GM06990 (cell line): ENCODE results near the gene ASAP2.

Source experiments
- DNase-seq: peaks from one replicate; pipeline ENCODE4 v3.0.0-alpha.2; 2011; ENCODE audit not compliant: insufficient read length; ENCODE audit errors: extremely low read depth
- H3K27me3 ChIP-seq: replicated peaks from 2 replicates; pipeline ENCODE4 v1.6.0; 2011; ENCODE audit warnings: low read length; ENCODE audit not compliant: control insufficient read depth, insufficient read depth
- H3K36me3 ChIP-seq: 2 replicates; pipeline ENCODE4 v1.5.1; 2011; ENCODE audit warnings: low read length; ENCODE audit not compliant: control insufficient read depth, insufficient read depth
- H3K4me3 ChIP-seq: replicated peaks from 2 replicates; pipeline ENCODE4 v1.5.1; 2011; ENCODE audit warnings: low read depth, mild to moderate bottlenecking, control low read depth, low read length
- TF ChIP-seq, protein P1 (sequence below): IDR thresholded peaks from 2 replicates; pipeline ENCODE4 v1.5.1; 2011; ENCODE audit warnings: low read length, control low read depth, mild to moderate bottlenecking, inconsistent platforms; ENCODE audit not compliant: insufficient read depth, poor library complexity, severe bottlenecking

Gene ASAP2

DNA sequence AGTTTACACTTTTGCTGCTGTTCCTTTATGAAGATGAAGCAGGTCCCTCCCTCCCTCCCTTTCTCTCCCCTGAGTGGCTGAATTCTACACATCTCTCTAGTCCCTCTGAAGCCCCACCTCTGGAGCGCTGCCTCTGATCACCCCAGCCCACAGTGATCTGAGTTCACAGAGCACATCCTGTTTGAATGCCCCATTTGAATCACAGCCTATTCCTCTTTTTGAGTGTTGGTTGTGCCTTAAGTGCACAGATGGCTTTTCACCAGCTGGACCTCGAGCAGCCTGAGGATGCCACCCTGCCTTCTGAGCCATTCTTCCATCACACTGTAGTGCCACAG, 129.6 kb downstream of the ASAP2 start:
- no peaks in the 10 kb centered on the region for H3K36me3 ChIP-seq
- H3K4me3 ChIP-seq = no peak overlapping the region
- TF ChIP-seq, protein P1, sequence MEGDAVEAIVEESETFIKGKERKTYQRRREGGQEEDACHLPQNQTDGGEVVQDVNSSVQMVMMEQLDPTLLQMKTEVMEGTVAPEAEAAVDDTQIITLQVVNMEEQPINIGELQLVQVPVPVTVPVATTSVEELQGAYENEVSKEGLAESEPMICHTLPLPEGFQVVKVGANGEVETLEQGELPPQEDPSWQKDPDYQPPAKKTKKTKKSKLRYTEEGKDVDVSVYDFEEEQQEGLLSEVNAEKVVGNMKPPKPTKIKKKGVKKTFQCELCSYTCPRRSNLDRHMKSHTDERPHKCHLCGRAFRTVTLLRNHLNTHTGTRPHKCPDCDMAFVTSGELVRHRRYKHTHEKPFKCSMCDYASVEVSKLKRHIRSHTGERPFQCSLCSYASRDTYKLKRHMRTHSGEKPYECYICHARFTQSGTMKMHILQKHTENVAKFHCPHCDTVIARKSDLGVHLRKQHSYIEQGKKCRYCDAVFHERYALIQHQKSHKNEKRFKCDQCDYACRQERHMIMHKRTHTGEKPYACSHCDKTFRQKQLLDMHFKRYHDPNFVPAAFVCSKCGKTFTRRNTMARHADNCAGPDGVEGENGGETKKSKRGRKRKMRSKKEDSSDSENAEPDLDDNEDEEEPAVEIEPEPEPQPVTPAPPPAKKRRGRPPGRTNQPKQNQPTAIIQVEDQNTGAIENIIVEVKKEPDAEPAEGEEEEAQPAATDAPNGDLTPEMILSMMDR = no peak
- H3K27me3 ChIP-seq = no peaks in the 10 kb centered on the region; the same call in none of the 2 replicates
- DNase-seq = no peak

DNA sequence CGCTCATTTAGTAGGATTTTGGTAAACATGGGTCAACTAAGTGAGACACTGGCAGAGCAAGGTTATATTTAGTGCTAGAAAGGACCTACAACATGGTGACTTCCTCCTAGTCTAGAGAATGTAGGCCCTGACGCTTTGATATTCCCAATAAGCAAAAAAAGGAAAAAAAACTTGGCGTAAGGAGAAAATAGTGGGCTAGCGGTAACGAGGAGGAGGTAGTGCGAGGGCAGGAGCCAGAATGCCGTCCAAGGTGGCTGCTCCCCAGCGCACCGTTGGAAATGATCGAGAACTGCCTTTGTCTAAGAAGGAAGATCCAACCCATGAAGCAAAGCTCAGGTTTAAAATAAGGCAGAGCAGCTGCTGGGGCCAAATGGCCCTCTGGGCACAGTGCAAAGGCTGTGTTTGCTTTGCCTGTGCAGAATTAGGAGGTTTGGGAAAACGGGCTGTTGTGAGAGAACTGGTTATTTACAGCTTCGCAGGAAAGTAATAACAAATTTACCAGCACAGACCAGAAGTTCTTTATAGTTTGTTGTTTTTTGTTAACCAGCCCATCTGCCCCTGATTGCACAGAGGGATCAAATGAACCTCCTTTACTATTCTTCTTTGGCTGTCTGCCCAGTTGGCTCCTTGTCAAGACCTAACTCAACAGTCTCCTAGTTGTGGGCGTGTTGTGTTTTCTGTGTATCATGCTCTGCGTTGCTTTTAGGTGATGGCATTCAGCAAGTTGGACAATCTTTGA, 130.1 kb downstream of the ASAP2 start:
- Histone ChIP-seq H3K4me3 (no peak overlapping the region), H3K27me3 (no peaks in the 10 kb centered on the region; the same call in none of the 2 replicates), H3K36me3 (no peaks in the 10 kb centered on the region)
- no peak for DNase-seq
- TF ChIP-seq, protein P1 = no peak

DNA sequence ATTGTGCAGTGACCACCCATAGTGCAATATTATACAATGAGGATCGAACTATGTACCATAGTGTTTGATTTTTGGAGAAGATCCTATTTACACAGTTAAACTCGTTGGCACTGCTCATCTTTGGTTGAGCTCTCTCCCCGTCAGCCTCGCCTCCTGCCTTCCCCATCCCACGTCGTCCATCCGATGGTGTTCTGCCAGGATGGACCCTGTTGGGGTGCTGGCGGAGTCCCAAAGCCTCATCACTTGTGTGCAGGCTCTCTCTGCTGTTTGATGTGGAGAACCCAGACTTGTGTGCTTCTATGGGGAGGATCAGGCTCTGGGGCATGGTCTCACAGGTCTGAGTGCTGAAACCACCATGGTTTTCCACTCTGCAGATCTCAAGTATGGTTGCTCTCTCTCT, 131.3 kb downstream of the ASAP2 start:
- Histone ChIP-seq H3K4me3 (no peak overlapping the region), H3K27me3 (no peaks in the 10 kb centered on the region; the same call in 1 of the 2 replicates), H3K36me3 (no peaks in the 10 kb centered on the region)
- TF ChIP-seq, protein P1 = no peak
- DNase-seq = no peak

DNA sequence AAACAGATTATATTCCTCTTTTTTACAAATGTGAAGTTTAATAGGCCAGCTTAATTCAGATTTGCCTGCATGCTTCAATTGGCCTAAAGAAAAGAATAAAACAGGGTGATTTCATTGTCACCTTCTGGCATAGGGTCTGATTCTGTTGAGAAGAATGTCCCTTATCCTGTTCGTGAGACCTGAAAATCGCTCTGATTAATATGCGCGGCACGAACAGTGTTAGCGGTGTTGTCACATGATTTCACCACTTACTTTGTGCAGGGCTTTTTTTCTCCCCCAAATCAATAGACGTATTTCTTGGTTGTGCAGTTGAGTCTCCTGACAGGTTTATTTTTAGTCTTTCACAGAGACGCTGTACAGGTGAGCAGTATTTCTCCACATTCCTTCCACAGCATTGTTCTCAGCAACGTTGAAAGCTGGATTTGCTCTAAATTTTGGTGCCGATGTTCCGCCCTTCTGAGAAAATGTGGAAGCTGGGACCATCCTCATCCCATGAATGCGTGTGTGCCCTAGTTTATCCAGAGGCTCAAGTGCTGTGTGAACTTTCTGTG, 134.8 kb downstream of the ASAP2 start:
- TF ChIP-seq, protein P1 = no peak
- peaks cover 2% of the 10 kb centered on the region for H3K27me3 ChIP-seq
- no peak overlapping the region for H3K4me3 ChIP-seq
- H3K36me3 ChIP-seq = no peaks in the 10 kb centered on the region
- DNase-seq = no peak

DNA sequence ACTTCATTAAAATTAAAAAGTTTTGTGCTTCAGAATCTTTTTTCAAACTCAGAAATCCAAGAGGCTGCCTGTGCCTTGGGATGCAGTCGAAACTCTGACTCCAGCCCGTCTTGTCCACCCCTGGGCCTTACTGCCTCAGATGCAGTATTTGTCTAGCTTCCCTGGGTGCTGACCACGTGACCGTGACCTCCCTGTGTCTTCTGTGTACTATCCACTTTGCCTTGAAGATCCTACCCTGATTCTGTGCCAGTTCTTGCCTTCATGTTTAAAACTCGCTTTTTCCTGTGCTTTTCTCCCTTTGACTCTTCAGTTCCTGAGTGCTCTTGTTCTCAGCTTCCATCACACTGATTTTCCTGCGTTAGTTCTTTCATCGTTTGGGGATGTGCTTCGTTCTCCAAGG, 136.0 kb downstream of the ASAP2 start:
- H3K27me3 ChIP-seq = peaks cover 2% of the 10 kb centered on the region
- TF ChIP-seq, protein P1 = no peak
- no peak for DNase-seq
- H3K4me3 ChIP-seq = no peak overlapping the region
- no peaks in the 10 kb centered on the region for H3K36me3 ChIP-seq
